Measurements from ENCODE around the gene TMEM273. TPM values are rescaled to one million over a fixed set of nuclear protein-coding genes. Genes with fewer than 3 reads are reported as not detected.

The TMEM273 gene
- 6.7 and 8.5 TPM in 2 replicates for total RNA-seq

- DNase-seq (no peak), ATAC-seq (ENCODE audit: low read depth) (peak; percentile 75)
- POLR2A ChIA-PET, result interaction anchor here (3.9 kb wide), 1 partner anchor 9 kb away, joined by 20 read pairs; no protein-coding TSS in a partner anchor
- H3K9me3 Mint-ChIP-seq, result no peaks in the 10 kb centered on the region
- intact Hi-C loops (cut with micrococcal nuclease), result loop anchor here (1.0 to 5.0 kb wide), 3 partner anchors 8 to 881 kb away; partner anchors contain the start of genes ERCC6 and MAPK8
- CTCF ChIA-PET, result no interaction called here
- H3K4me1 Mint-ChIP-seq, result peaks cover 81% of the 10 kb centered on the region
- H3K36me3 Mint-ChIP-seq (ENCODE audit: low read depth), result no peaks in the 10 kb centered on the region
- H3K4me3 Mint-ChIP-seq, result peak within 1 kb of the TSS; percentile 82
- no peak for TF ChIP-seq CTCF (IDR thresholded peaks at IDR 0.05)
- H3K27me3 Mint-ChIP-seq, result no peaks in the 10 kb centered on the region
- H3K27ac Mint-ChIP-seq, result peak within 1 kb of the TSS; percentile 93
These were observed at the start of gene TMEM273 for GRCh38 chr10:49187950-49188761. Gene TMEM273 (minus strand): TSS chr10:49188391. CDS start chr10:49188336, 55 bp downstream.

- intact Hi-C loops (cut with micrococcal nuclease), result no loop called here
- Mint-ChIP-seq H3K27me3 (no peaks in the 10 kb centered on the region), H3K36me3 (ENCODE audit: low read depth) (no peaks in the 10 kb centered on the region), H3K9me3 (no peaks in the 10 kb centered on the region), H3K4me1 (peaks cover 4% of the 10 kb centered on the region), H3K27ac (no peak overlapping the region), H3K4me3 (no peak overlapping the region)
- POLR2A ChIA-PET, result no interaction called here
- CTCF ChIA-PET, result no interaction called here
- DNase-seq (no peak), ATAC-seq (ENCODE audit: low read depth) (no peak)
- no peak for TF ChIP-seq CTCF (IDR thresholded peaks at IDR 0.05)
These were observed 49.8 kb upstream of the TMEM273 start for GRCh38 chr10:49237985-49238384.

GRCh38 chr10:49235392-49235791, 47.2 kb upstream of the TMEM273 start:
- intact Hi-C loops (cut with micrococcal nuclease), result no loop called here
- H3K27ac Mint-ChIP-seq, result no peak overlapping the region
- no peaks in the 10 kb centered on the region for H3K9me3 Mint-ChIP-seq
- no peaks in the 10 kb centered on the region for H3K36me3 Mint-ChIP-seq (ENCODE audit: low read depth)
- no peaks in the 10 kb centered on the region for H3K4me1 Mint-ChIP-seq
- TF ChIP-seq CTCF (IDR thresholded peaks at IDR 0.05), result no peak
- no peak for DNase-seq
- ChIA-PET POLR2A (no interaction called here), CTCF (no interaction called here)
- no peak for ATAC-seq (ENCODE audit: low read depth)
- peaks cover 2% of the 10 kb centered on the region for H3K27me3 Mint-ChIP-seq
- H3K4me3 Mint-ChIP-seq, result no peak overlapping the region

GRCh38 chr10:49231086-49231820, 43.1 kb upstream of the TMEM273 start:
- H3K9me3 Mint-ChIP-seq, result no peaks in the 10 kb centered on the region
- POLR2A ChIA-PET, result no interaction called here
- intact Hi-C loops (cut with micrococcal nuclease), result no loop called here

More at GRCh38 chr10:49231086-49231820, 43.1 kb upstream of the TMEM273 start:
- TF ChIP-seq CTCF (IDR thresholded peaks at IDR 0.05), result no peak
- CTCF ChIA-PET, result no interaction called here
- peaks cover 2% of the 10 kb centered on the region for H3K27me3 Mint-ChIP-seq
- DNase-seq (no peak), ATAC-seq (ENCODE audit: low read depth) (no peak)
- no peaks in the 10 kb centered on the region for H3K36me3 Mint-ChIP-seq (ENCODE audit: low read depth)
- H3K4me1 Mint-ChIP-seq, result no peaks in the 10 kb centered on the region
- no peak overlapping the region for H3K27ac Mint-ChIP-seq
- no peak overlapping the region for H3K4me3 Mint-ChIP-seq

Data from activated B cell treated with CpG ODN at 0.5 μM for 24 hours (primary cell).